D721Med (cell line): ENCODE measurements around the gene WSCD2.

Experiments
- DNase-seq: peaks from one replicate; pipeline ENCODE4 v3.0.0; 2011; ENCODE audit warnings: low spot score; ENCODE audit not compliant: insufficient read length
- FAIRE-seq: peaks from 2 replicates; lab custom pipeline; 2011; peaks lifted over from hg19 to GRCh38; lab: Jason Lieb, UNC
- CTCF ChIP-seq: IDR thresholded peaks from 2 replicates; pipeline ENCODE4 v1.5.1; 2012; ENCODE audit warnings: mild to moderate bottlenecking, control low read depth; ENCODE audit not compliant: insufficient read depth; ENCODE audit errors: missing control alignments

Gene WSCD2

GRCh38 chr12:108254517-108255251, 125.6 kb downstream of the WSCD2 start:
- DNase-seq = no peak
- TF ChIP-seq CTCF = no peak
- no peak for FAIRE-seq

- no peak for TF ChIP-seq CTCF
- DNase-seq (no peak), FAIRE-seq (no peak)
Observed at GRCh38 chr12:108255252-108255602, 126.1 kb downstream of the WSCD2 start.

GRCh38 chr12:108257004-108257403, 127.9 kb downstream of the WSCD2 start:
- no peak for TF ChIP-seq CTCF
- DNase-seq (no peak), FAIRE-seq (no peak)

GRCh38 chr12:108257610-108258106, 128.6 kb downstream of the WSCD2 start:
- FAIRE-seq (no peak), DNase-seq (no peak)
- TF ChIP-seq CTCF = no peak

GRCh38 chr12:108260039-108260438, 131.0 kb downstream of the WSCD2 start:
- DNase-seq (no peak), FAIRE-seq (no peak)
- TF ChIP-seq CTCF = no peak

- FAIRE-seq (no peak), DNase-seq (no peak)
Observed at GRCh38 chr12:108260969-108261368, 131.9 kb downstream of the WSCD2 start.

More at GRCh38 chr12:108260969-108261368, 131.9 kb downstream of the WSCD2 start:
- no peak for TF ChIP-seq CTCF
